GM10266 (cell line): ENCODE results near the gene HOXA6.
A peak's percentile ranks its signal among the peaks of the same experiment; 100 is the strongest.

Experiments
- DNase-seq: peaks from one replicate; pipeline ENCODE4 v3.0.0; 2012; ENCODE audit errors: extremely low spot score
- TF ChIP-seq, protein P1 (sequence below): IDR thresholded peaks from 2 replicates; pipeline ENCODE4 v1.5.1; 2012; ENCODE audit warnings: mild to moderate bottlenecking, low read depth; ENCODE audit not compliant: control insufficient read depth, insufficient read depth; ENCODE audit errors: missing control alignments

The HOXA6 gene

DNA sequence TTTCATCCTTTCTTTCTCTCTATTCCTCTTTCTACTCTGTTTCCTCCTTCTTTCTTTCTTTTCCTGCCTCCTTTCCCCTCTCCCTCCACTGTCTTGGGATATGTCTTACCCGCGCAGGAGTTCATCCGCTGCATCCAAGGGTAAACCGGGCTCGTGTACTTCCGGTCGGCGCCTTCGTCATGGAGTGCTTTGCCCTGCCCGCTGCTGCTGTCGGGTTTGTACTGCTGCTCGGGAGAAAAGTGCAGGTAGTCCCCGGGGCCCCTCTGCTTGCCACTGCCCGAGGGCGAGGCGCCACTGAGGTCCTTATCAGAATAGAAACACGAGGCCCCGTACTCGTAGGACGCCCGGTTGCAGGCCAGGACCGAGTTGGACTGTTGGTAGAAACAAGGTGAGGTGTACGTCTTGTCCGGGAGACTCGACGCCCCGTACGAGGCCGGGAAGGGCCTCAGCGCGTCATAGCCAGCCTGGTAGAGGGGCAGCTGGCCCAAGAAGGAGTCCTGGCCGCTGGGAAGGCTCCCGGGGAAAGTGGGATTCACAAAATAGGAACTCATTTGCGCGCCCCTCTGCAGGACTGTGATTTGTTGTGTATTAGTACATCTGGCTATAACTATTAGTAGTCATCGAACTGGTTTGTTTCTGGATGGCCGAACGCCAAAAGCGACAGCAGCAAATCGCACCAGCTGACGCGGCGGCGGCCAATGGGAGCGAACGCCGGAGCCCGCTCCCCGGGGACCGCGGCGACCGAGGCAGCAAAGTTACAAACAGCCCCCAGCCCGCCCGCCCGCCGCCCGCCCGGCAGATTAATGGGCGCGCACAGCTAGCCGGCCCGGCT, at the start of gene HOXA6:
TSS of gene HOXA6 (minus strand) at position 576 of the 832 bp plus-strand sequence. CDS start at position 551, 25 bp downstream.
- DNase-seq: no peak
- TF ChIP-seq, protein P1, sequence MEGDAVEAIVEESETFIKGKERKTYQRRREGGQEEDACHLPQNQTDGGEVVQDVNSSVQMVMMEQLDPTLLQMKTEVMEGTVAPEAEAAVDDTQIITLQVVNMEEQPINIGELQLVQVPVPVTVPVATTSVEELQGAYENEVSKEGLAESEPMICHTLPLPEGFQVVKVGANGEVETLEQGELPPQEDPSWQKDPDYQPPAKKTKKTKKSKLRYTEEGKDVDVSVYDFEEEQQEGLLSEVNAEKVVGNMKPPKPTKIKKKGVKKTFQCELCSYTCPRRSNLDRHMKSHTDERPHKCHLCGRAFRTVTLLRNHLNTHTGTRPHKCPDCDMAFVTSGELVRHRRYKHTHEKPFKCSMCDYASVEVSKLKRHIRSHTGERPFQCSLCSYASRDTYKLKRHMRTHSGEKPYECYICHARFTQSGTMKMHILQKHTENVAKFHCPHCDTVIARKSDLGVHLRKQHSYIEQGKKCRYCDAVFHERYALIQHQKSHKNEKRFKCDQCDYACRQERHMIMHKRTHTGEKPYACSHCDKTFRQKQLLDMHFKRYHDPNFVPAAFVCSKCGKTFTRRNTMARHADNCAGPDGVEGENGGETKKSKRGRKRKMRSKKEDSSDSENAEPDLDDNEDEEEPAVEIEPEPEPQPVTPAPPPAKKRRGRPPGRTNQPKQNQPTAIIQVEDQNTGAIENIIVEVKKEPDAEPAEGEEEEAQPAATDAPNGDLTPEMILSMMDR: no peak

DNA sequence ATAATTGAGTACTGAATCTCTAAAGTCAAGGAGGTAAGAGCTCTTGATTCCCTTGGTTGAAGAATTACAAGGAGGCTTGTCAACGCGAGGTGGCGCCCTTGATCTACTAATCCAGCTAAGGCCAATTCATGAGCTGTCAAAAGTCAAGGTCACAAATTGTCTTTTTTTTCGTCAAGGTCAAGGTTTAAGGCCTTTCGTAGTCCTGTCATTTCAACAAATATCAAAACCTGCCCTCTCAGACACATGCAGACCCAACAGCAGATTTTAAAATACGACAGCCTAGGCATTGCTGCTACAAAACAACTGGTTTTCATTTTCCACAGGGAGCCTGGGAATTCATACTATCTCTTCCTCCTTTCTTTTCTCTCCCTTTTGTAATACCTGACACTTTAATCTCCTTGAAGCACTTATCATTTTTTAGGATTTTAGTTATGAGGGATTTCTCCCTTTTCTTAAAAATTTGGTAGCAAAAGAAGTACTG, 48.8 kb upstream of the HOXA6 start:
- DNase-seq: peak; percentile 83
- TF ChIP-seq, protein P1: peak; percentile 80

DNA sequence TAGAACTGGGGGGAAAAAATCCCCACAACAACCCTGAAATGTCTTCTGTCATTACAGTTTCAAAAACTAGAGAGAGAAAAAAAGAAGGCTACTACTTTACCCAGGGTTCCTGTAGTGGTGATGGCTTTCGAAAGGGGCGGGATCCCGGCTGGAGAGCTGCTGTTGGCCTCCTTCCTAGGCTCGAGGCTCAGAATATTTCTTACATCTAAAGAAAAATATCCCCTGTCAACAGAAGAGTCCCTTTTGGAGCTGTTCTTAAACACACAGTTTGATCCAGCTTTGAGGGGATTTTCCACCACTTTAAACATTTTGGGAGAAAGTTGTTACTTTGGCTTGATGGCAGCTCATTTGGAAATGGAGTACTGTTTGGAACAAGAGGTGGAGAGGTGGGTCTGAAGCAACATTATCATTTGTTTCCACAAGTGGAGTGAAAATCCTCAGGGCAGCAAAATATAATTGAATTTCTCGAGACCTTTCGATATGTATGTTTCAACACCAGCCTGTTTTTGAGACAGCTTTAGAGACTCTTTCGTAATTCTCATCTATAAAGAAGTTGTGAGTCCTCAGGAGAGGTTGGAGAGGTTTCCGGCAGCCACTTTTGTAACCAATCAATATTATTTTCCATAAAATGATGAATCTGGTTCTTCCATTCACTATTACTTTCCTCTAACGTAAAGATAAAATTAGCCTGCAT, 47.3 kb upstream of the HOXA6 start:
- TF ChIP-seq, protein P1: no peak
- no peak for DNase-seq

DNA sequence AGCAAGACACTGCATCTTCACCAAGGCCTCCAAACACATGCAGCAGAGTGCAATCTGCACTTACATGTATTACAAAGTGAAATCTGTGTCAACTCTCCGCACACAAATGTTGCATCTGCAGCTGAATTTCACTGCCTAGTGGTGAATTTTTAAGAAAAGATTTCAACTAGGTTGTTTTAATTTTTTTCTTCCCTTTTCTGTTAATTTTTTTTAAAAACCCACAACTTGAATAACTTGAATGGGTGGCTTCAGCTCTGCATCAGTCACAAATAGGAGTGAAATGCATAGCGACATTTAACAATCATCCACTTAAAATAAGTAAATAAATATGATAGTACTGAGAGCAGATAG, 46.4 kb upstream of the HOXA6 start:
- no peak for DNase-seq
- TF ChIP-seq, protein P1: no peak

DNA sequence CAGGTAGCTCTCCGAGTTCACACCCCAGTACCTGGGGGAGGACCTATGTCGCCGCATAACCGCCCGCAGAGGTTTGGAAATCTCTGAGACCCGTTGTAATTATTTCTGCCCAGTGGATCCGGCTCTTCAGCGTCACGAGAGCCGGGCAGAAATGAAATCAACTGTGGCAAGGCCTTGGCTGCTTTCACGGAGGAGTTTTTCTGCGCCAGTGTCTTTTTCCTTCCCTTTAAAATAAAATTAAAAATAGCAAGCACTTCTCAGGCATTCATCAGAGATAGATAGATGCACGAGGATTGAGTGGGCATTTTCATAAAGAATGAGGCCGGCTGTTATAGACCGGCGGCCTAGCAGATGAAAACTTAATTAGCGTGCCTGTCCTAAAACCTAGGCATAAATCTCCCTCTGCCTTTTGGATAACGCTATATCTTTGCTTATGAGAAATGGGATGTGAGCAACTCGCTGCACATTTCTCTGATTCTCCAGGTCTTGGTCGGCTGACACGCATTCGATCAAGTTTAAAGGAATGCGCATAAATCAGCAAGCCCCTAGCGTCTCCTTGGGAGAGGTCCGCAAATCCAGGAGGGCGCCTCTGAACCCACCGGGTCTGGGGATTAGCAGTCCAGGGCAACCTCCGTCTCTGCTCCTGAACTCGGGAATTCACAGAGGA, 45.9 kb upstream of the HOXA6 start:
- TF ChIP-seq, protein P1: no peak
- no peak for DNase-seq

DNA sequence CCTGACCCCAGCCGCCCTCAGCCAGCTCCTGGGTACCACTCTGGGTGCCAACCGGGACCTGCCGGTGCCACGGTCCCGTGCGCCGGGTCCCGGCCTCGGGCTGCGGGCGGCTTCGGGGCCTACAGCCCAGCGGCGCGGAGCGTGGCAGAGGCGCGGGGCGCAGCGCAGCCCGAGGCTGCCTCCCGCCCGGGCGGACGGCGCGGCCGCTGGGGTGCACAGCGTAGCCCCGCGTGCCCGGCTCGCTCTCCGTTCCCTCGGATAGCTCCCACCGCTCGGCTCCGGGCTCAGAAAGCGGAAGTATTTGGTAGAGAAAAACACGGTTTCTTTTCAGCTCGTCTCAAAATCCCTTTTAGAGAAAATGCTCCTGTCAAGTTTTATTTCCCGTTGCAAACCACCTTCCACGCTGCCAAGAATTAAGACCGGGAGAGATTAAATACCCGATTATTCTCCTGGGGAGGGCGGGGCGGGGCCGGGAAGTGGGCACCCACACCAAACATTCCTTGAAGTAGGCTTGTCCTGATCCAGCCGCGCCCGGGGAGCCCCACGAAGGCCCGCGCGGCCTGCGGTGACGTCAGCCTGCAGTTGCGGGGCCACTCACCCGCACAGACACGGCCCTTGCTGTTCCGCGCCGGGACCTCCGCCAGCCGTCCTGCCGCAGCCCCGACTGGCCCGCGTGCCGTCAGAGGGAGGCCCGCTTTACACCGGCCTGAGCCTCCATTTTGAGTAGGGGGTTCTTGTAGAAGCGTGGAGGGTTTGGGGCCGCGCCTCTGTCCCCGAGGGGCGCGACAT, 45.2 kb upstream of the HOXA6 start:
- TF ChIP-seq, protein P1: no peak
- no peak for DNase-seq
